Measurements from ENCODE around the gene MGAT2. TPM values are rescaled to one million over a fixed set of nuclear protein-coding genes. Genes with fewer than 3 reads are reported as not detected.
"Not testable (repeated sequence)": the region's sequence is repeated elsewhere in the genome, so short reads cannot be mapped to it uniquely, and the experiment has no call there.

Gene MGAT2
- total and polyA plus RNA-seq, 2 donors (not counting 3 experiments of a cell fraction or from before 2014, with no cell fraction given): 36.4 to 72.6 TPM

DNA sequence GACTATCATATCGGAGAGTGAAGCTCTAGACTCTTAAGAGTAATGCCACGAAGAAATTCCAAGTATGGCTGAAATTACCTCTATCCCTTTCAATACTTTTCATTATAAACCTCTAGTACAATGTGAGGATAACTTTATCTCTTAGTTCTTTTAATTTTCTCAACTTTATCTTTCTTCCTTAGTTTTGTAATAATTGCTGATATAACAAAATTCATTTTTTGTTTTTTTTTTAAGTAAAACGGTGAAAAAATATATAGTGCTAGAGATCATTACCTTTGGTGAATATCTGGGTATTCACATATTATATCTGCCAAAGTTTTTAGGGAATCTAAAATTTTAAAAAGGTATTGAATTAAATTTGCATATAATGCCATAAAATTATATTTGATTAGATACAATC, 33.9 kb downstream of the MGAT2 start:
- DNase-seq (ENCODE audit: low read depth, low spot score): no peak
- no peak overlapping the region for H3K4me3 ChIP-seq (replicated peaks in 1 of 3; ENCODE audit: insufficient read depth in 1 of 3, low read depth in 1 of 3, low read length in 3 of 3)
- H3K4me2 ChIP-seq (ENCODE audit: insufficient read depth, low read length): no peak overlapping the region
- no peaks in the 10 kb centered on the region for H3K9me1 ChIP-seq (replicated peaks; ENCODE audit: control insufficient read depth, extremely low read depth, insufficient read depth, low read length)
- H3K36me3 ChIP-seq (ENCODE audit: control insufficient read depth in 2 of 2, extremely low read depth in 1 of 2, insufficient read depth in 2 of 2, low read length in 2 of 2): no peaks in the 10 kb centered on the region
- POLR2A ChIA-PET: no interaction called here
- FAIRE-seq: no peak
- intact Hi-C loops (cut with micrococcal nuclease) (no loop called here), dilution Hi-C loops (cut with MboI; ENCODE audit: extremely low pct_ligation_motif_present, low sequenced_read_pairs) (no loop called here)
- CTCF ChIA-PET: interaction anchor here (0.6 kb wide), 1 partner anchor 1978 kb away, joined by 3 read pairs; no protein-coding TSS in a partner anchor
- no peak overlapping the region for H3K27ac ChIP-seq (ENCODE audit: insufficient read depth, low read depth, low read length)
- H3K9me3 ChIP-seq (replicated peaks; ENCODE audit: control insufficient read depth, insufficient read depth, low read length): no peaks in the 10 kb centered on the region
- no peaks in the 10 kb centered on the region for H4K20me1 ChIP-seq (replicated peaks; ENCODE audit: control insufficient read depth, extremely low read depth, insufficient read depth, low read length)
- no peaks in the 10 kb centered on the region for H3K4me1 ChIP-seq (ENCODE audit: control insufficient read depth, extremely low read depth, insufficient read depth, low read length)
- H2AFZ ChIP-seq (ENCODE audit: low read depth, low read length): no peak overlapping the region
- BruUV-seq (replicated peaks): no TSS peak
- no peaks in the 10 kb centered on the region for H3K79me2 ChIP-seq (ENCODE audit: control insufficient read depth, insufficient read depth, low read length)
- H3K27me3 ChIP-seq (ENCODE audit: control insufficient read depth in 2 of 2, insufficient read depth in 2 of 2, low read length in 2 of 2): no peaks in the 10 kb centered on the region
- no peak overlapping the region for H3K9ac ChIP-seq (replicated peaks; ENCODE audit: extremely low read depth, insufficient read depth, low read length)
- TF ChIP-seq MYC (IDR thresholded peaks at IDR 0.05; ENCODE audit: low read depth, low read length) (no peak), POLR2A (IDR thresholded peaks at IDR 0.05; ENCODE audit: low read depth, low read length) (no peak), GATA2 (IDR thresholded peaks at IDR 0.05; ENCODE audit: insufficient read depth, insufficient read length, low read depth, low read length) (no peak), POLR2AphosphoS5 (IDR thresholded peaks at IDR 0.05; ENCODE audit: insufficient read depth, low read depth, low read length) (no peak), JUN (IDR thresholded peaks at IDR 0.05; ENCODE audit: borderline replicate concordance, insufficient read depth, insufficient read length, low read depth) (no peak)
- TF ChIP-seq, protein P1, sequence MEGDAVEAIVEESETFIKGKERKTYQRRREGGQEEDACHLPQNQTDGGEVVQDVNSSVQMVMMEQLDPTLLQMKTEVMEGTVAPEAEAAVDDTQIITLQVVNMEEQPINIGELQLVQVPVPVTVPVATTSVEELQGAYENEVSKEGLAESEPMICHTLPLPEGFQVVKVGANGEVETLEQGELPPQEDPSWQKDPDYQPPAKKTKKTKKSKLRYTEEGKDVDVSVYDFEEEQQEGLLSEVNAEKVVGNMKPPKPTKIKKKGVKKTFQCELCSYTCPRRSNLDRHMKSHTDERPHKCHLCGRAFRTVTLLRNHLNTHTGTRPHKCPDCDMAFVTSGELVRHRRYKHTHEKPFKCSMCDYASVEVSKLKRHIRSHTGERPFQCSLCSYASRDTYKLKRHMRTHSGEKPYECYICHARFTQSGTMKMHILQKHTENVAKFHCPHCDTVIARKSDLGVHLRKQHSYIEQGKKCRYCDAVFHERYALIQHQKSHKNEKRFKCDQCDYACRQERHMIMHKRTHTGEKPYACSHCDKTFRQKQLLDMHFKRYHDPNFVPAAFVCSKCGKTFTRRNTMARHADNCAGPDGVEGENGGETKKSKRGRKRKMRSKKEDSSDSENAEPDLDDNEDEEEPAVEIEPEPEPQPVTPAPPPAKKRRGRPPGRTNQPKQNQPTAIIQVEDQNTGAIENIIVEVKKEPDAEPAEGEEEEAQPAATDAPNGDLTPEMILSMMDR (IDR thresholded peaks at IDR 0.05; ENCODE audit: extremely low read depth in 1 of 2, insufficient read depth in 1 of 2, low read depth in 1 of 2, low read length in 2 of 2): no peak
- TF ChIP-seq, protein P2, sequence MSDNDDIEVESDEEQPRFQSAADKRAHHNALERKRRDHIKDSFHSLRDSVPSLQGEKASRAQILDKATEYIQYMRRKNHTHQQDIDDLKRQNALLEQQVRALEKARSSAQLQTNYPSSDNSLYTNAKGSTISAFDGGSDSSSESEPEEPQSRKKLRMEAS (IDR thresholded peaks at IDR 0.05; ENCODE audit: insufficient read depth, insufficient read length): no peak

DNA sequence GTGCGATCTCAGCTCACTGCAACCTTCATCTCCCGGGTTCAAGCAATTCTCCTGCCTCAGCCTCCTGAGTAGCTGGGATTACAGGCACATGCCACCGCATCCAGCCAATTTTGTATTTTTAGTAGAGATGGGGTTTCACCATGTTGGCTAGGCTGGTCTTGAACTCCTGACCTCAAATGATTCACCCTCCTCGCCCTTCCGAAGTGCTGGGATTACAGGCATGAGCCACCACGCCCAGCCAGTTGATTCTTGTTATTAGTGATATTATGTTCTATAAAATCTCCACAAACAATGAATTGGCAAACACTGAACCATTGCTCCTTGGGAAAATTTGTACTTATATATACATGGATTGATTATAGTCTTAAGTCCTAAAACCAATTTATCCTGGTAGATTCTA, 36.9 kb downstream of the MGAT2 start:
- CTCF ChIA-PET: interaction anchor here (1.1 to 1.7 kb wide), 2 partner anchors 19 to 23 kb away, joined by 6 to 7 read pairs; no protein-coding TSS in a partner anchor
- POLR2A ChIA-PET; H3K4me3 ChIP-seq (replicated peaks in 1 of 3; ENCODE audit: insufficient read depth in 1 of 3, low read depth in 1 of 3, low read length in 3 of 3); H3K9me1 ChIP-seq (replicated peaks; ENCODE audit: control insufficient read depth, extremely low read depth, insufficient read depth, low read length); H4K20me1 ChIP-seq (replicated peaks; ENCODE audit: control insufficient read depth, extremely low read depth, insufficient read depth, low read length); H2AFZ ChIP-seq (ENCODE audit: low read depth, low read length); H3K27ac ChIP-seq (ENCODE audit: insufficient read depth, low read depth, low read length); H3K79me2 ChIP-seq (ENCODE audit: control insufficient read depth, insufficient read depth, low read length); dilution Hi-C loops (cut with MboI; ENCODE audit: extremely low pct_ligation_motif_present, low sequenced_read_pairs); FAIRE-seq; H3K9ac ChIP-seq (replicated peaks; ENCODE audit: extremely low read depth, insufficient read depth, low read length); BruUV-seq (replicated peaks); H3K36me3 ChIP-seq (ENCODE audit: control insufficient read depth in 2 of 2, extremely low read depth in 1 of 2, insufficient read depth in 2 of 2, low read length in 2 of 2); H3K27me3 ChIP-seq (ENCODE audit: control insufficient read depth in 2 of 2, insufficient read depth in 2 of 2, low read length in 2 of 2); H3K9me3 ChIP-seq (replicated peaks; ENCODE audit: control insufficient read depth, insufficient read depth, low read length); H3K4me1 ChIP-seq (ENCODE audit: control insufficient read depth, extremely low read depth, insufficient read depth, low read length); H3K4me2 ChIP-seq (ENCODE audit: insufficient read depth, low read length); intact Hi-C loops (cut with micrococcal nuclease); DNase-seq (ENCODE audit: low read depth, low spot score): not testable (repeated sequence)
